WTC11 (cell line): ENCODE data around the gene ELMOD1. TPM values are rescaled to one million over a fixed set of nuclear protein-coding genes. Genes with fewer than 3 reads are reported as not detected.

ENCODE experiments used
- ATAC-seq: fragments of 200-7000 bp; cut with Tn5 transposase; 2 replicates; pipeline ENCODE4 v1.10.0; 2021; ENCODE audit warnings: mild to moderate bottlenecking, moderate library complexity
- CTCF ChIA-PET: fragments of 300-600 bp; sonication (Branson Sonifier 250); formaldehyde crosslinking; loops from one replicate; lab custom pipeline; 2021; ENCODE audit warnings: antibody characterized with exemption; lab: Charles Lee
- POLR2A ChIA-PET: fragments of 350-600 bp; sonication (Branson Sonifier 250); formaldehyde crosslinking; loops from one replicate; lab custom pipeline; 2021; ENCODE audit warnings: antibody characterized with exemption; lab: Charles Lee
- DNase-seq: peaks from one replicate; pipeline ENCODE4 v3.0.0; 2021; ENCODE audit warnings: low spot score
- H3K27ac Mint-ChIP-seq: 2 replicates; pipeline ENCODE4 v1.8.0; 2021; ENCODE audit warnings: mixed read lengths
- H3K27me3 Mint-ChIP-seq: 2 replicates; pipeline ENCODE4 v1.8.0; 2021; ENCODE audit warnings: low read depth, mild to moderate bottlenecking, moderate library complexity, mixed read lengths
- H3K36me3 Mint-ChIP-seq: 2 replicates; pipeline ENCODE4 v1.8.0; 2021; ENCODE audit warnings: mixed read lengths
- H3K4me1 Mint-ChIP-seq: 2 replicates; pipeline ENCODE4 v1.8.0; 2022; ENCODE audit warnings: mixed read lengths
- H3K4me3 Mint-ChIP-seq: 2 replicates; pipeline ENCODE4 v1.8.0; 2021; ENCODE audit warnings: mild to moderate bottlenecking, moderate library complexity, mixed read lengths
- H3K9me3 Mint-ChIP-seq: 2 replicates; pipeline ENCODE4 v1.8.0; 2021; ENCODE audit warnings: mixed read lengths
- ATF2 ChIP-seq: sonication (generic); formaldehyde crosslinking; IDR thresholded peaks from 2 replicates; pipeline ENCODE4 v1.8.1; 2022; ENCODE audit warnings: low read depth, missing genetic modification reagents, borderline replicate concordance
- ETV6 ChIP-seq: sonication (generic); formaldehyde crosslinking; IDR thresholded peaks from 2 replicates; pipeline ENCODE4 v1.8.1; 2022; ENCODE audit warnings: mild to moderate bottlenecking, missing genetic modification reagents
- FOXJ3 ChIP-seq: sonication (generic); formaldehyde crosslinking; IDR thresholded peaks from 2 replicates; pipeline ENCODE4 v1.9.0; 2021; ENCODE audit warnings: missing genetic modification reagents, mild to moderate bottlenecking, borderline replicate concordance
- FOXP1 ChIP-seq: sonication (generic); formaldehyde crosslinking; IDR thresholded peaks from 2 replicates; pipeline ENCODE4 v1.8.0; 2022; ENCODE audit warnings: missing genetic modification reagents, mild to moderate bottlenecking, moderate library complexity, borderline replicate concordance
- FOXP4 ChIP-seq: sonication (generic); formaldehyde crosslinking; IDR thresholded peaks from 2 replicates; pipeline ENCODE4 v1.8.0; 2022; ENCODE audit warnings: mild to moderate bottlenecking, missing genetic modification reagents
- GABPB1 ChIP-seq: sonication (generic); formaldehyde crosslinking; IDR thresholded peaks from 2 replicates; pipeline ENCODE4 v1.8.1; 2023; ENCODE audit warnings: mild to moderate bottlenecking, missing genetic modification reagents
- GRHL2 ChIP-seq: fragments of 250-450 bp; sonication (Bioruptor Pico); IDR thresholded peaks from 2 replicates; pipeline ENCODE4 v1.8.0; 2022; ENCODE audit warnings: mild to moderate bottlenecking, moderate library complexity; ENCODE audit not compliant: insufficient replicate concordance, severe bottlenecking
- MXD4 ChIP-seq: fragments of 250-450 bp; sonication (Bioruptor Pico); IDR thresholded peaks from 2 replicates; pipeline ENCODE4 v1.8.0; 2021; ENCODE audit warnings: mild to moderate bottlenecking, moderate library complexity, borderline replicate concordance
- PRDM15 ChIP-seq: sonication (generic); formaldehyde crosslinking; IDR thresholded peaks from 2 replicates; pipeline ENCODE4 v1.8.0; 2022; ENCODE audit warnings: missing genetic modification reagents
- PRRX2 ChIP-seq: fragments of 250-450 bp; sonication (Bioruptor Pico); IDR thresholded peaks from 2 replicates; pipeline ENCODE4 v1.8.0; 2021; ENCODE audit warnings: mild to moderate bottlenecking
- RELA ChIP-seq: sonication (generic); formaldehyde crosslinking; IDR thresholded peaks from 2 replicates; pipeline ENCODE4 v1.8.1; 2022; ENCODE audit warnings: missing genetic modification reagents, mild to moderate bottlenecking, borderline replicate concordance
- SMAD4 ChIP-seq: sonication (generic); formaldehyde crosslinking; IDR thresholded peaks from 2 replicates; pipeline ENCODE4 v1.8.0; 2022; ENCODE audit warnings: mild to moderate bottlenecking, missing genetic modification reagents
- SOX15 ChIP-seq: fragments of 250-450 bp; sonication (Bioruptor Pico); IDR thresholded peaks from 2 replicates; pipeline ENCODE4 v1.9.0; 2021; ENCODE audit warnings: mild to moderate bottlenecking
- STAT6 ChIP-seq: sonication (generic); formaldehyde crosslinking; conservative IDR thresholded peaks from 2 replicates; pipeline ENCODE4 v1.8.1; 2023; ENCODE audit warnings: mild to moderate bottlenecking, low read depth, missing genetic modification reagents, moderate library complexity
- TEAD1 ChIP-seq: sonication (generic); formaldehyde crosslinking; IDR thresholded peaks from 2 replicates; pipeline ENCODE4 v1.8.0; 2022; ENCODE audit warnings: mild to moderate bottlenecking, missing genetic modification reagents
- USF2 ChIP-seq: sonication (generic); formaldehyde crosslinking; IDR thresholded peaks from 2 replicates; pipeline ENCODE4 v1.8.1; 2023; ENCODE audit warnings: mild to moderate bottlenecking, missing genetic modification reagents, moderate library complexity
- ZMAT4 ChIP-seq: fragments of 250-450 bp; sonication (Bioruptor Pico); IDR thresholded peaks from 2 replicates; pipeline ENCODE4 v1.9.0; 2021; ENCODE audit warnings: mild to moderate bottlenecking
- ZNF423 ChIP-seq: fragments of 250-450 bp; sonication (Bioruptor Pico); IDR thresholded peaks from 2 replicates; pipeline ENCODE4 v2.1.2; 2022; ENCODE audit warnings: mild to moderate bottlenecking, moderate library complexity
- ZNF425 ChIP-seq: fragments of 250-450 bp; sonication (Bioruptor Pico); conservative IDR thresholded peaks from 2 replicates; pipeline ENCODE4 v1.9.0; 2021; ENCODE audit warnings: mild to moderate bottlenecking
- ZNF512 ChIP-seq: sonication (generic); formaldehyde crosslinking; IDR thresholded peaks from 2 replicates; pipeline ENCODE4 v1.8.1; 2022; ENCODE audit warnings: missing genetic modification reagents, borderline replicate concordance
- ZNF671 ChIP-seq: fragments of 250-450 bp; sonication (Bioruptor Pico); IDR thresholded peaks from 2 replicates; pipeline ENCODE4 v1.8.0; 2021; ENCODE audit warnings: mild to moderate bottlenecking
- total RNA-seq: library from RNA; stranded (reverse); gene quantifications from 3 replicates; pipeline ENCODE4 v1.2.3, GENCODE V29; 2021

Gene ELMOD1
- total RNA-seq, 1 experiment from 2014 or later = 2.3 TPM

- TF ChIP-seq FOXP4 (CRISPR knock-in tag) (no peak), ZMAT4 (no peak), SOX15 (CRISPR knock-in tag) (no peak), FOXP1 (CRISPR knock-in tag) (no peak), GABPB1 (CRISPR knock-in tag) (no peak), PRRX2 (CRISPR knock-in tag) (no peak), FOXJ3 (no peak), ZNF512 (no peak), GRHL2 (CRISPR knock-in tag) (no peak), PRDM15 (CRISPR knock-in tag) (no peak)
Observed at GRCh38 chr11:107691000-107691750, 100.2 kb downstream of the ELMOD1 start (continued).

- peaks cover 9% of the 10 kb centered on the region for H3K4me1 Mint-ChIP-seq
- DNase-seq (no peak), ATAC-seq (no peak)
- H3K27ac Mint-ChIP-seq = no peak overlapping the region
- ChIA-PET CTCF (no interaction called here), POLR2A (no interaction called here)
- no peaks in the 10 kb centered on the region; the same call in 1 of the 2 replicates for H3K27me3 Mint-ChIP-seq
- no peak overlapping the region for H3K4me3 Mint-ChIP-seq
- H3K9me3 Mint-ChIP-seq = no peaks in the 10 kb centered on the region
- H3K36me3 Mint-ChIP-seq = no peaks in the 10 kb centered on the region
- no peak for TF ChIP-seq STAT6 (CRISPR knock-in tag)
- no peak for TF ChIP-seq ATF2
- no peak for TF ChIP-seq MXD4
- no peak for TF ChIP-seq RELA (CRISPR knock-in tag)
- no peak for TF ChIP-seq ETV6 (CRISPR knock-in tag)
- TF ChIP-seq ZNF425 (CRISPR knock-in tag) = no peak
- TF ChIP-seq TEAD1 (CRISPR knock-in tag) = no peak
- TF ChIP-seq PRRX2 (CRISPR knock-in tag) = no peak
- TF ChIP-seq FOXP1 (CRISPR knock-in tag) = no peak
- TF ChIP-seq USF2 (CRISPR knock-in tag) = no peak
- no peak for TF ChIP-seq SMAD4 (CRISPR knock-in tag)
- TF ChIP-seq ZNF423 (CRISPR knock-in tag) = no peak
- TF ChIP-seq ZNF671 (CRISPR knock-in tag) = no peak
Observed at GRCh38 chr11:107695446-107695845, 104.5 kb downstream of the ELMOD1 start.
